ENCODE results near the gene DPP6.

DPP6 gene

GRCh38 chr7:154699417-154699816 is 647.2 kb downstream of the DPP6 start:
- no peak for DNase-seq (ENCODE audit: low spot score)

- no peak for DNase-seq (ENCODE audit: low spot score)
Observed at GRCh38 chr7:154709840-154710520, 657.8 kb downstream of the DPP6 start.

DNA sequence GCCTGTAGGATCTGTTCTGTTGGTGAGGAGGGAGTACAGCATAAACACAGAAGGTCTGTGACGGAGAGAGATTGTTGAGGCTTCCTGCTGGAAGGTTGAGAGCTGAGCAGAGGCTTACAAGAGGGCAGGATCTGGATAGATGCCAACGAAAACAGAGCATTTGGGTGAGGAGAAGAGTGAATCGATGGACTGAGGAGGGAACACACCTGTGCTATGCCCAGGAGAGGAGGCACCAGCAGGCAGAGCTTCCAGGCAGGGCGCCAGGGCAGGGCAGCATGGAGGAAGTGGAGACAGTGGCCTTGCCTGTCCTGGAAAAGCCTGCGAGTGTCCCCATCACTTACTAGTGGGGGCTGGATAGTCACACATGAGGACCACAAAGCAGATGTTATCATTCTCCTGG is 667.8 kb downstream of the DPP6 start:
- no peak for DNase-seq (ENCODE audit: low spot score)

DNA sequence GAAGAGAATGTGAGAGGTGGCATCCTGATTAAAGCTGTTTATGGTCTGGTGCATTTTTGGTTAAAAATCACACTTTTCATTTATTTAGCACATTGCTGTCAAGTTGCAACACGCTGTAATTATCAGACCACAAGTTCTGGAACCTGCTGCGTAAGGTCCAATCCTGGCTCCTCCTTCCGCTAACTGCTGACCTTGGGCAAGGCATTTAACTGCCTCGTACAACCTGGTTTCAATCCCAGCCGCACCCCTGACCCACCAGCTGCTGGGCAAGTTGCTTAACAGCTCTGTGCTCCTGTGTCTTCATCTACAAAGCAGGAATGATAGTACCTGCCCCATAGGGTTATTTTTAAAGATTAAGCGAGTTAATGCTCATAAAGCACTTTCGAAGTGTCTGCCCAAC is 668.9 kb downstream of the DPP6 start:
- DNase-seq (ENCODE audit: low spot score) = no peak

GRCh38 chr7:154726368-154726767 is 674.2 kb downstream of the DPP6 start:
- no peak for DNase-seq (ENCODE audit: low spot score)

DNA sequence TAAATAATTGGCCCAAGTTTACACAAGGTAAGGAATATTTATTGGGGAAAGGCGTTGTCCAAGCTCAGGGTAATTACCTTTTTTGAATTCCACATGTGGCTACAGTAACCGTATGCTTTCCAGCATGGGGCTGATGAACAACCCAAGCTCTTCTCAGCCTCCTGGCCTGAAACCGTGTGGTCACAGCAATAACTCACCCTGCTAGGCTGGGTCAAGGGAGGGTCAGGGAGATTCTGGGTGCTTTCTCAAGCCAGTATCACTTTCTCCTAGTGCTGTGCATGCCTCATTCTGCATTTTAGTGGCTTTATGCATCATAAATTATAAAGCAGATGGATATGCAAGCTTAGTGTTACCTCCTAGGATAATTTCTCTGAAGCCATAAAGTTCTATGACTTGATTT is 676.9 kb downstream of the DPP6 start:
- no peak for DNase-seq (ENCODE audit: low spot score)

DNA sequence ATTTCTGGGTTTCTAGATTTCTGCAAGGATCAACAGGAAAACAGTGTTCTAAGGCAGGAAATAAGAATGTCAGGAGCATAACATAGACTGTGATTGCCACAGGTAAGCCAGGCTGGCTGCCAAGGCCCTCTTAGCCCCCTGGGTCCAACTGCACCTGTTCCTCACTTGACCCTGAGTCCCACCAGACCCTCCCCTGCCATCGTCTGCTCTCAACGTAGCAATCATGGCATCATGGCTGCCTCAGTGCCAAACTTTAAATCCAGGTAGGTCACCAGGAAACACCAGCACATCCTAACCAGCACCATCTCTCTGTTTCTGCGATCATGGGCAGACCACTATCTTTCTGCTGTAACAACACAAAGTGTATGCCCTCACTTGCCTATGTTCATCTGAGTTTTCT is 683.6 kb downstream of the DPP6 start:
- DNase-seq (ENCODE audit: low spot score) = no peak

GRCh38 chr7:154736389-154736788 is 684.2 kb downstream of the DPP6 start:
- DNase-seq (ENCODE audit: low spot score) = no peak

- no peak for DNase-seq (ENCODE audit: low spot score)
Observed at GRCh38 chr7:154738216-154738615, 686.0 kb downstream of the DPP6 start.

- no peak for DNase-seq (ENCODE audit: low spot score)
Observed at GRCh38 chr7:154741131-154741530, 688.9 kb downstream of the DPP6 start.

DNA sequence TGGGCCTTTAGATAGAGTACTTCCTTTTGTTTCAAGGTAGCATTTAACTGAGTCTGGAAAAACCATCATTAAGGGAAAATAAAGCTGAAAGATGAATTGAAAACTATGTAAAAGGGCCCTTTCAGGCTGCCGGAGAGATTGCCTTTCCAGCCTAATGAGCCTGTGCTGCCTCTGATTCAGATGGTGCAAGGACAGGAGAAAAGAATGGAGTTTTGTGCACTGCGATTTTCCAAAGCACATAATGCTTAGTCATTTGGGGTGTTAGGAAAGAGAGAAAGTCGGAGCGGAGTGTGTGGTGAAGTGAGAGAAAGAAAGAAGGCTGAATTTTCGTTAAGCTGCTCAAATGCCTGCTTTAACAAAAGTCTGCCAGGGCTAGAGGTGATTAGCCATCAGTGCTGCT is 691.0 kb downstream of the DPP6 start:
- no peak for DNase-seq (ENCODE audit: low spot score)

DNA sequence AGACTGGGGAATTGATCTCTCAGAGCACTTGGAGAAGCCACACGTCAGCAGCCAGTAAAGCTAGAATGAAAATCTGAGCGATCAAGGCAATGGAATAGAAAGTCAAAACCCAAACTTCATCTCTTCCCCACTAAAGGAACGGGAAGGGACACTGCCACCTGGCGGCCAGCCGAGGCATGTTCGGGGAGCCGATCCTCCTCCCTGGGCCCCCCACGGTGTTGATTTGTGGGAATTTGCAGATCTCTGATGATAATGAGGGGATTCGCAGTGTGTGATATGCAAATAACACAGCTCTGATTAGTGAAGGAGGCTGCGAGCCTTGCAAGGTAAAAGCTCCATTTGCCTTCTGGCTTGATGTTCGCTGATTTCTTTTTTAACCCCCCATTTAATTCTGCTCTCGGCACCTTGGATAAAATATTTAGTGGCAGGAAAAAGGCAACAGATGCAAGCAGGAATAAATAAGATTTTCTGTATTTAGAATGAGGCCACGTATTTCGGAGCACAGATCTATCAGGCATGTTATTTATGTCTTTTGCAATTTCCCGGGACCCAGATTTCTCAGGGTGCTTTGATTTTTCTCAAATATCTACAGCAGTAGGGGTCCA is 692.2 kb downstream of the DPP6 start:
- no peak for DNase-seq (ENCODE audit: low spot score)

DNA sequence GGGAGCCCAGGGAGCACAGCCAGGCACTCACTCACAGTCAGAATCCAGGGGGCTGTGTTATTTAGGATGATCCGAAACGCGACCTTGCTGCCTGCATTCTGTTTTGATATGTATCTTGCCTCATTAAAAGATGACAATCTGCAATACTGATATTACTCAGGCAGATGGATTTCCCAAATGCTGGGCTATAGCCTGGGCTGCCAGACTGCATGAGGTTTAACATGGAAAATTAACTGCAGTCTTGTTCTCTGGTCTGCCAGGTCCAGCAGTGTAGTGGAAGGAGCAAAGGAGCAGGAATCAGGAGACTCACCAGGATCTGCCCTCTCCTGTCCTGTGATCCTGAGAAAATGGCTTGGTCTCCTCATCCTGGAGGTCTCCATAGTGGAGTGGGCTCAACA is 692.7 kb downstream of the DPP6 start:
- no peak for DNase-seq (ENCODE audit: low spot score)

DNA sequence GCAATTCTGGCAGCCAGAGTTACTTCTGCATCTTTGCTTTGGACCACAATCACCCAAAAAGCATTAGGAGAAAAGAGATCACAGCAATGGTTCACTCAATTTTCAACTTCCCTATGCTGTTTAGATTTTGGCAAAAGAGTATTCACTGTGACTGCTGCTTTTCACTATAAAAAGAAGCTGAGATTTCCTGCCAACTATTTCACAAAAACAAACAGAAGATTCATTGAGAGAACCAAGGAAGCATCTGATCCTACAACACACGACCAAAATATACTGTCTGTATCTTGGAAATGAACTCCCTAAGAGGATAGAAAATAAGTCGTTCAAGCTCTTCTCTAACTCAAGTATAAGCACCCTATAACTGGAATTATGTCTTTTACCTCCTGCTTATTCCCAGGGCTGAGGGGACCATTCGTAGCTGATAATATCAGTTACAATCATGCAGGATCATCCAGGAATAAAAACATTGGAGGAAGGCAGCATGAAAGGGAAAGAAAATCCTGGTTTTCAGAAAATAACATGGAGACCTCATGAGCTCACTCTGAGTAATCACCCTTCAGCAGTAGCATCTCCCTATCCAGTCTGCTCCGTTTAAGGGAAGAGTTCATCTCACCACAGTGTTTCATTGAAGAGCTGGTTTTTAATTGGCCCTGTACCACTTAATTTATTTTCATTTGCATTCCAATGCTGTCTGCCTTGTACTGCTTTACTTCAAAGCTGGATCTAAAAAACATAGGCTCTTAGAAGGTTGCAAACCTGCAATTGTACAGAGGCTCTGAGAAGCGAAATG is 694.6 kb downstream of the DPP6 start:
- DNase-seq (ENCODE audit: low spot score) = no peak

DNA sequence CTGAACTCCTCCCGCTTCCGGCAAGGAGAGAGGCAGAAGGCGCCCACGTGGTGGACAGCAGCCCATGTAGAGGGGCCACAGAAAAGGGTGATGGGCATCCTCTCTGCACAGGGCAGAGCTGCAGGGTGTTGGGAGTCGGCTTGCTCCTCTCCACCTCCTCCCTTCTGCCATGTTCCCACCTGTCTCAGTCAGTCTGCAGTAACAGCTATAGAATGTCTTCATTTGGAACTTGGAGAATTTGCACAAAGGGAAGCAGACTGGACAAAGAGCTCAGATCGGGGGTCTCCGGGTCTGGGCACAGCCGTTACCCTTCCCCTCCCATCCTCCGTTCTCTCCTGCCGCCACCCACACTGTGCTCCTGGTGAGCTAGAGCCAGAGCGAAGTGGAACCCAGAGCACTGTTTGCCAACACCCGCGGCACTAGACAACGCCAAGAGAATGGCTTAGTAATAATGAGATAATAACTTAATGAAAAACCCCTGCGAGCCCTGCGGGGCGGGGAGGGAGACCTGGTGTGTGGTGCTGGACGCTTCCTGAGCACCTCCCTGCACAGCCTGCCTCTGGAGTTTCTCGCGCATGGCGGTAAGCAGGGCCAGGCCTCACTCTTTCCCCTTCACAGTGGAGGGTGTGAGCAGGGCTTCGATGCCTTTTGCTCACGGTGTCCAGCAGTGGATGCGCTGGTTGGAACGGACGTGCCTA is 696.0 kb downstream of the DPP6 start:
- DNase-seq (ENCODE audit: low spot score) = no peak

GRCh38 chr7:154750353-154750801 is 698.2 kb downstream of the DPP6 start:
- DNase-seq (ENCODE audit: low spot score) = no peak

DNA sequence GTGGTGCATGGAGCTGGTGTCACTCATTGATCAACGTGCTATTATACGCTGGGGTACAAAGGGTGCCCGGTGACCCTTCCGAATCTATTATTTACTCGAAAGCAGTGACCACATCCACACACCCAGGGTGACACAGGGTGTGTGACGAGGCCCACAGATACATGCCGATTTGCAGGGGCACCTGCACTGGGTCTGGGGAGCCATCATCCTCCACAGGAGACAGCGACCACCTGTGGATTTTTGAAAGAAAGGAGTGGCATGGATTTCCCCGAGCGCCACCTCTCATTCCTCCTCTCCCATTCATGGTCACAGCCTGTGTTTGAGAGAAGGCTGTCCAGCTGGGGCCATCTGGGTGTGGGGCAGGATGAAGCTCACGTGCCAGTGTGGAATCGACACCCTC is 701.0 kb downstream of the DPP6 start:
- DNase-seq (ENCODE audit: low spot score) = no peak

DNA sequence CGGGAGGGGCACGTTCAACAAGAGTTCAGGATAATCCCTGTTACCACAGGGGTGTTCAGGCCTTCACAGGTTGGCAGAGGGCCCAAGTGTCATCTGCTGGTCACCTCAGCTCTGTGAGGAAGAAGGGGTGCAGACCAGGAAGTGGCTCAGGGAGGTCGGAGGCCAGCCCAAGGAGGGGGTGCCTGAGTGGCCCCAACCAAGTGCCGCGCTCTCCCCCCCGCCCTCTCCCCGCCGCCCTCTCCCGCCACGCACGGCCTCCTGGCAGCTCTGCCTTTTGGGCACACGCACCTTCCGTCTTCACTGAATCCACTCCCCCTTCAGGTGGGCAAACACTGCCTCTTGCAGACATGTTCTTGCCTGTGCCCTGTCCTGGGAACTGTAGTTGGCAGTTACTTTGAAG is 705.6 kb downstream of the DPP6 start:
- no peak for DNase-seq (ENCODE audit: low spot score)

DNA sequence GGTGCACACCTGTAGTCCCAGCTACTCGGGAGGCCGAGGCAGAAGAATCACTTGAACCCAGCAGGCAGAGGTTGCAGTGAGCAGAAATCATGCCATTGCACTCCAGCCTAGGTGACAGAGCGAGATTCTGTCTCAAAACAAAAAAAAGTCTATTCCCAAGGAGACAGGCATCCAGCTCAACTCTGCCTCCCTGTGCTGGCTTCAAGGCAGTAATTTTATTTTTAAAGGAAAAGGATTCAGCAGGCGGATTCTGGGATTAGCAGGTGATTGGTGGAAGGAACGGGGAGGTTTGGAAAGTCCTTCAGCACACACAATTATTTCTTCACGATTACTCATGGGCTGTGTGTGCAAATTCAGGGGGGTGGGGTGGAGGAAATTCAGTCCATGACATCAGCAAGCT is 707.8 kb downstream of the DPP6 start:
- DNase-seq (ENCODE audit: low spot score) = no peak

- no peak for DNase-seq (ENCODE audit: low spot score)
Observed at GRCh38 chr7:154765118-154765517, 712.9 kb downstream of the DPP6 start.

DNA sequence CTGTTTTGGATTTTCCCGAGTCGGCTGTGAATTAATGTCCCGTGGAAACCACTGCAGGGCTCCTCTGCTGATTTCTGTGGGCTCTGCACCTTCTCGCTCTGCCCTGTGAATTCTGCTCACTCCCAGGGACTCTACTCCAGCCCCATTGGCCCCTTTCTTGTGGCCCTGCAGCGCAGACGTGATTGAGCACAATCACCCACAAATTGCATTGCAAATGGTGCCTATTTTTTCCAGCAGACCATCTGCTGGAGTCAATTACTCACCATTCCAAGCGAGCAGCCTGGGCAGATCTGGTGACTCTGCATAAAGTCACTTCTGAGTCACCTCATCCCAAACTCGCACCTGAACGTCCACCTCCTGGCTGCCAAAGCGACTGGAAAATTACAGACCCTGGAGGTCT is 714.9 kb downstream of the DPP6 start:
- DNase-seq (ENCODE audit: low spot score) = no peak

GRCh38 chr7:154767821-154768415 is 715.7 kb downstream of the DPP6 start:
- DNase-seq (ENCODE audit: low spot score) = no peak

Measured in AG08395 (cell line).